Ectodermal cell (in vitro differentiated cells): ENCODE results near the gene SAP30.

Experiments used
- H3K27ac ChIP-seq: 2 replicates; pipeline ENCODE4 v1.7.0; 2013; ENCODE audit warnings: mild to moderate bottlenecking, low read depth, low read length; ENCODE audit not compliant: insufficient read depth, poor library complexity, severe bottlenecking
- H3K27me3 ChIP-seq: 2 replicates; pipeline ENCODE4 v1.7.0; 2013; ENCODE audit warnings: mild to moderate bottlenecking, low read length; ENCODE audit not compliant: insufficient read depth, control insufficient read depth, poor library complexity, severe bottlenecking
- H3K36me3 ChIP-seq: one replicate; pipeline ENCODE4 v1.7.0; 2013; ENCODE audit warnings: low read length; ENCODE audit not compliant: control insufficient read depth, insufficient read depth
- H3K4me1 ChIP-seq: one replicate; pipeline ENCODE4 v1.7.0; 2013; ENCODE audit warnings: low read length; ENCODE audit not compliant: control insufficient read depth, insufficient read depth
- H3K4me3 ChIP-seq: 2 replicates; pipeline ENCODE4 v1.7.0; 2013; ENCODE audit warnings: low read depth, low read length, control low read depth; ENCODE audit not compliant: insufficient read depth
- H3K9me3 ChIP-seq: 2 replicates; pipeline ENCODE4 v1.7.0; 2013; ENCODE audit warnings: mild to moderate bottlenecking, low read length, moderate library complexity; ENCODE audit not compliant: control insufficient read depth
- WGBS, 2 experiments: methylation state at CpG; one replicate each; pipeline ENCODE4 v1.1.7; 2013; ENCODE audit warnings: missing lambda C conversion rate in 2 of 2; 5-methylcytosine and 5-hydroxymethylcytosine counted together

Gene SAP30

GRCh38 chr4:173397604-173398003 lies 26.9 kb downstream of the SAP30 start:
- H3K36me3 ChIP-seq: no peaks in the 10 kb centered on the region
- no peak overlapping the region for H3K27ac ChIP-seq
- H3K27me3 ChIP-seq: no peaks in the 10 kb centered on the region
- 81 to 100% methylated on average over 1 of the region's 1 CpG for WGBS, 2 experiments
- H3K4me1 ChIP-seq: peaks cover 2% of the 10 kb centered on the region
- H3K4me3 ChIP-seq: no peak overlapping the region
- no peaks in the 10 kb centered on the region for H3K9me3 ChIP-seq

GRCh38 chr4:173398220-173398619 lies 27.5 kb downstream of the SAP30 start:
- H3K9me3 ChIP-seq: no peaks in the 10 kb centered on the region
- peaks cover 2% of the 10 kb centered on the region for H3K4me1 ChIP-seq
- no peak overlapping the region for H3K27ac ChIP-seq
- no peaks in the 10 kb centered on the region for H3K36me3 ChIP-seq
- no peak overlapping the region for H3K4me3 ChIP-seq
- H3K27me3 ChIP-seq: no peaks in the 10 kb centered on the region

GRCh38 chr4:173398779-173399415 lies 28.1 kb downstream of the SAP30 start, which contains the start of gene SCRG1:
TSS of gene SCRG1 (minus strand) at chr4:173399116. CDS start at chr4:173391414, 7,702 bp downstream.
- Histone ChIP-seq H3K27me3 (no peaks in the 10 kb centered on the region), H3K4me1 (peaks cover 2% of the 10 kb centered on the region), H3K27ac (no peak within 1 kb of the TSS), H3K4me3 (no peak within 1 kb of the TSS), H3K36me3 (no peaks in the 10 kb centered on the region), H3K9me3 (no peaks in the 10 kb centered on the region)
- WGBS, 2 experiments: 36 to 39% methylated on average over 4 of the region's 4 CpGs

GRCh38 chr4:173401063-173401462 lies 30.3 kb downstream of the SAP30 start:
- no peak overlapping the region for H3K27ac ChIP-seq
- WGBS, 2 experiments: 92 to 94% methylated on average over 4 of the region's 4 CpGs

GRCh38 chr4:173403051-173403450 lies 32.3 kb downstream of the SAP30 start:
- Histone ChIP-seq H3K9me3 (no peaks in the 10 kb centered on the region), H3K27ac (no peak overlapping the region), H3K4me3 (no peak overlapping the region), H3K27me3 (no peaks in the 10 kb centered on the region), H3K36me3 (no peaks in the 10 kb centered on the region), H3K4me1 (peaks cover 2% of the 10 kb centered on the region)
- 86 to 91% methylated on average over 2 of the region's 2 CpGs for WGBS, 2 experiments

More at GRCh38 chr4:173401063-173401462, 30.3 kb downstream of the SAP30 start:
- H3K36me3 ChIP-seq: no peaks in the 10 kb centered on the region
- peaks cover 2% of the 10 kb centered on the region for H3K4me1 ChIP-seq
- no peak overlapping the region for H3K4me3 ChIP-seq
- no peaks in the 10 kb centered on the region for H3K27me3 ChIP-seq
- no peaks in the 10 kb centered on the region for H3K9me3 ChIP-seq

- H3K4me3 ChIP-seq: no peak overlapping the region
These were observed 33.6 kb downstream of the SAP30 start for GRCh38 chr4:173404296-173404865.

GRCh38 chr4:173405840-173406606 lies 35.3 kb downstream of the SAP30 start:
- no peak overlapping the region for H3K4me3 ChIP-seq
- no peaks in the 10 kb centered on the region for H3K36me3 ChIP-seq
- no peaks in the 10 kb centered on the region for H3K27me3 ChIP-seq
- H3K9me3 ChIP-seq: no peaks in the 10 kb centered on the region
- no peak overlapping the region for H3K27ac ChIP-seq
- 91 to 98% methylated on average over 3 to 4 of the region's 4 CpGs for WGBS, 2 experiments
- no peaks in the 10 kb centered on the region for H3K4me1 ChIP-seq

More at GRCh38 chr4:173404296-173404865, 33.6 kb downstream of the SAP30 start:
- Histone ChIP-seq H3K27me3 (no peaks in the 10 kb centered on the region), H3K27ac (no peak overlapping the region), H3K36me3 (no peaks in the 10 kb centered on the region), H3K4me1 (no peaks in the 10 kb centered on the region), H3K9me3 (no peaks in the 10 kb centered on the region)
- WGBS, 2 experiments: 93 to 96% methylated on average over 3 of the region's 3 CpGs

GRCh38 chr4:173410079-173410478 lies 39.3 kb downstream of the SAP30 start:
- H3K4me1 ChIP-seq: no peaks in the 10 kb centered on the region
- no peaks in the 10 kb centered on the region for H3K9me3 ChIP-seq
- 45 to 48% methylated on average over 2 of the region's 2 CpGs for WGBS, 2 experiments
- H3K27me3 ChIP-seq: no peaks in the 10 kb centered on the region
- no peak overlapping the region for H3K27ac ChIP-seq
- H3K4me3 ChIP-seq: no peak overlapping the region
- H3K36me3 ChIP-seq: no peaks in the 10 kb centered on the region

- Histone ChIP-seq H3K4me1 (no peaks in the 10 kb centered on the region), H3K27ac (no peak overlapping the region), H3K9me3 (no peaks in the 10 kb centered on the region), H3K4me3 (no peak overlapping the region), H3K27me3 (no peaks in the 10 kb centered on the region), H3K36me3 (no peaks in the 10 kb centered on the region)
- 69 to 92% methylated on average over 3 to 4 of the region's 4 CpGs for WGBS, 2 experiments
These were observed 40.4 kb downstream of the SAP30 start for GRCh38 chr4:173411106-173411693.

- Histone ChIP-seq H3K9me3 (no peaks in the 10 kb centered on the region), H3K36me3 (no peaks in the 10 kb centered on the region), H3K27ac (no peak overlapping the region), H3K4me3 (no peak overlapping the region), H3K27me3 (no peaks in the 10 kb centered on the region), H3K4me1 (no peaks in the 10 kb centered on the region)
- WGBS, 2 experiments: 81 to 100% methylated on average over 1 of the region's 1 CpG
These were observed 42.3 kb downstream of the SAP30 start for GRCh38 chr4:173413036-173413435.
